NCI-H2171 treated with DMSO at 0.1 percent for 48 hours (cell line): ENCODE measurements around the gene RBM33.
A peak's percentile ranks its signal among the peaks of the same experiment; 100 is the strongest.
"Not testable (repeated sequence)": the region's sequence is repeated elsewhere in the genome, so short reads cannot be mapped to it uniquely, and the experiment has no call there.

Source experiments
- DNase-seq: peaks from one replicate; lab custom pipeline; 2025; lab: John Stamatoyannopoulos, UW

RBM33 gene

DNA sequence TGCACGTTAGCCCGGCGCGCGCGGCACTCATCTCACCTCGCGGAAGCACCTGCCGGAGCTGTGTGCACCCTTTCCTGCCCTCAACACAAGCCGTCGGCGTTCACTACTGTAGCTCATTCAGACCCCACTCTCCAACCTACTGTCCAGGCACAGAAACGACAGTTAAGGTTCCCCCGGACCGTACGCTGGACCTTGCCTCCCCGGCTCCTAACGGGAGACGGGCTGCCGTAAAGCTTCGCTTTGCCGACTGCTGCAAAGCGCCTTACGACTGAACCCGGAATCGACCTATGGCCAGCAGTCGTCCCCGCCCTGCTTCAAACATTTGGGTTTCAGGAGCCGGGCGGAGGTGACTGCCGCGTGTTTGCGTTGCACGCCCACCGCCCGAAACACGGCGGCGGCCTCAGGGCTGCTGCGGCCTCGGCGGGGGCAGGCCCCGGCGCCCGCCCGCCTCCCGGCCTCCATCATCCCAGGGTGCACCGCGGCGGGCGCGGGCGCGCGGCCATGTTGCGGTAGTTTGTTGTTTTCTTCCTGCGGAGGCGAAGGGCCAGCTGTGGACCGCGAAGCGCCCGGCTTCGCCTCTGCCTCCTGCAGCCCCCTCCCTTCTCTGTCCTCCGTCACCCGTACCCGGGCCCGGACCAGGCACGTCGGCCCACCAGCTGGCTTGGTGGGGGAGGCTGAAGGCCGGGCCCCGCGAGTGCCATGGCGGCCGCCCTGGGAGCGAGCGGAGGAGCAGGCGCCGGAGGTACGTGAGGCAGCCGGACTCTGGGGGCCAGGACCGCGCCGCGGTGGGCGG lies at the start of gene RBM33:
RBM33 (plus strand) TSS at position 484 of the 793 bp plus-strand sequence; CDS start at position 700, 216 bp downstream.
- DNase-seq: peak; percentile 91

- DNase-seq: no peak
Observed at GRCh38 chr7:155594961-155595366, 49.5 kb upstream of the RBM33 start.

GRCh38 chr7:155597753-155598140 lies 46.7 kb upstream of the RBM33 start:
- no peak for DNase-seq

- peak; percentile 51 for DNase-seq
Observed at GRCh38 chr7:155598810-155599210, 45.7 kb upstream of the RBM33 start.

DNA sequence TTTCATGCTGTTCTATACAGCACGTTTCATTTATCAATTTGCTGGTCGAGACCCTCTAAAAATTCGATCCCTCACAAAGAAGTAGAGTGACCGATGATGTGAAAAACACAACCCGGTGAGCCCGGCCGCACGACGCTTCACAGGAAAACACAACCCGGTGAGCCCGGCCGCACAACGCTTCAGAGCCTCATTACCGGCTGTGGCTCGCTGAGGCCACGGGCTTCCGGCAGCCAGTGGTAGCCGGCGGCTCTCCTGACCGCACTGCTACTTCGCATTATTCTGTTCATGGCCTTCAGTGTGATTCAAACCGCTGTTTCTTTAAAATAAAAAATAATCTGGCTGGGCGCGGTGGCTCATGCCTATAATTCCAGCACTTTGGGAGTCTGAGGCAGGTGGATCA lies 42.3 kb upstream of the RBM33 start:
- no peak for DNase-seq

GRCh38 chr7:155602750-155603149 lies 41.7 kb upstream of the RBM33 start:
- no peak for DNase-seq

DNA sequence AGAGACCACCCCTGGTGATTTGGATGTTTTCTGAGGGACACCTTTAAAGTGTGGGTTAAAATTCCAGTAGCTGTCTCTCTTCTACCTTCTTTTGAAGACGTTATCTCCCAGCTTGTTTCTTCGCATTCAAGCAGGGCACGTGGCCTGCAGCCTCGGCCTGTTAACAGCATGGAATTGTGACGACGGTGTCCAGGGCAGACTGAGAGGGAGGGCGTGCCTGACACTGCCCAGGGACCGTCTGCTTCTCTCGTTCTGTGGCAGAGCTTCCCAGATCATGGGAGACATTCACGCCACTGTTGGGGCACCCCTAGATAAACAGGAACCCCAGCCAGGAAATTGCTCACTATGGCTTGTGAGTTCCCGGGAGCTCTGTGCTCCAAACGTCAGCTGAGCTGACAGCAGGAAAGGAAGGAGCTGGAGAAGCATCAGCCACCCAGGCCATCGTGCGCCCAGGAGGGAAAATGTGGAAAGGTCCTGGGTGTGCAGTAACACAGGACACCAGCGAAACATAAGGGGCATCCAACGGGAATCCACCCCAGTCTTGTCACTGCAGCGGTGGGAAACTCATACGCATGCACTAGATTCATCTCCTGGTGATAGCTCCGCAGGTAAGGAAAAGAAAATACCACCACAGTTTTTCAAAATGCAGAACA lies 41.1 kb upstream of the RBM33 start:
- DNase-seq: no peak

DNA sequence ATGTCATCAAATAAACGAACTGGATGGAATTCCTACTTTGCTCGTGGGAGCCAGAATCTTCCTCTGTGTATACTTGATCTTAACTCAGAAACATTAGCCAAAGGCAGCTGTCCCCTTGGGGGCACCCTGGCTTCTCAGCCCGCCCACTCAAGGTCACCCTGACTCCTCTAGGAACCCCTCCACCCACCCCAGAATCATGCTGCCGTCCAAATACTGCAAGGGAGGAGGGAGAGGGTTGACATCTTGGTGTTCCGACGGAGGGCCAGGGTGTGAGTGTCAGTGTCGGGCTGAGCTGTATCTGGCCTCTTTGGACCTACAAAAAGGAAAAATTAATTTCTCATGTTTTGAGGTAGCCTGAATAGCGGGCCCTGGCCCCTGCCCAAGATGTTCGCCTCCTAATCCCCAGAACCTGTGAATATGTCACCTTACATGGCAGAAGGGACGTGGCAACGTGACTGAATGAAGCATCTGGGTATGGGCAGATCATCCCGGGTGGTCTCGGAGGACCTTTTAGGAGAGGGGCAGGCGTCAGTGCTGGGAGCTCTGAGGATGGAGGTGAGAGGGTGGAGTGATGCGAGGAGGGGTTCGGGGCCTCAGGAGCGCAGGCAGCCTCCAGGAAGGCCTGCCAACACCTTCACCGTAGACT lies 40.5 kb upstream of the RBM33 start:
- no peak for DNase-seq

GRCh38 chr7:155604504-155604997 lies 39.9 kb upstream of the RBM33 start:
- no peak for DNase-seq

- no peak for DNase-seq
Observed at GRCh38 chr7:155609185-155609584, 35.3 kb upstream of the RBM33 start.

DNA sequence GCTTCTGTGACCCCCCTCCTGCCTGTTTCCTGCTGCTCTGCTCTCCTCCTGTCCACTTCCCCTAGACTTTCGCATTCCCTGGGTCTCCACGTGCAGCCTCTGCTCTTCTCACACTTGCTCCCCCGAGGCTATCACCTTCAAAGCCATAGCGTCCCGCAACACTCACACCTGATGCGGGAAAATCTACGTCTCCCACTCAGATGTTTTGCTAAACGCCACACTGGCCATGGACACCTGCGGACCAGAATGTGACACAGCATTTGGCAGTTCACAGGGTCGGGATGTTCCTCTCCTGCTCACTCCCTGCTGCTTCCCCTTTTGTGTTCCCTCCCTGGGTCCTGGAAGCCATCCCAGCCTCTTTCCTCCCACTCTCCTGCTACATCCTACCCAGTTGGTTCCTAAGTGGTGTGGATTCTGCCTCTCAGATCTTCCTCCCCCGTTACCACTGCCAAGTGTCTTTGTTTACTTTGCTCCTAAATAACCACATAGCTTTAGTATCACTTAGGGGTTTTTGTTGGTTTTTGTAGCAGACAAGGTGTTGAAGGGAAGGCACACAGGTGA lies 33.7 kb upstream of the RBM33 start:
- no peak for DNase-seq

DNA sequence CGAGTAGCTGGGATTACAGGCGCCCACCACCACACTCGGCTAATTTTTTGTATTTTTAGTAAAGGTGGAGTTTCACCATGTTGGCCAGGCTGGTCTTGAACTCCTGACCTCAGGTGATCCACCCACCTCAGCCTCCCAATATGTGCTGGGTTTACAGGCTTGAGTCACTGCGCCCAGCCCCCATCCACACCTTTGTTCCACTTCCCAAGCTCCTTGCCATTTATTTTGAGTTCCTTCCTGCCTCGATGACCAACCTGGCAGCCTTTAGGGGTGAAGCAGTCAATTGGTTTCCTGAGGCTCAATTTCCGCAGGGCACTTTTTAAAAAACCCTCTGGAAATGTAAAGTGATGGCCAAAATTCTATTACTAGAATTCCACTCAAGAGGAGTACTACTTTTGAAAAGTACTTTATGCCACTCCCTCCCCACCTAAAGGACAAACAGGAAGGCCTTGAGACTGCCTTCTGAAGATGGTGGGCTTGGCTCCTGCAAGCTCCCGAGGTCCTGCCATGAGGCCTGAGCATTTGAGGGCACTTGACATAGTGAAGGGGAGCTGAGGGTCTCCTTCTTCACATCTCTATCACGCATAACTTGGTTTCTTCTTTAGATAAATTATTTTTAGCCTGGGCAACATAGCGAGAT lies 32.5 kb upstream of the RBM33 start:
- DNase-seq: no peak

- DNase-seq: no peak
Observed at GRCh38 chr7:155612658-155613057, 31.8 kb upstream of the RBM33 start.

- DNase-seq: not testable (repeated sequence)
Observed at GRCh38 chr7:155615085-155615484, 29.4 kb upstream of the RBM33 start.

- DNase-seq: no peak
Observed at GRCh38 chr7:155618708-155619633, 25.5 kb upstream of the RBM33 start.

GRCh38 chr7:155619634-155620271 lies 24.7 kb upstream of the RBM33 start:
- no peak for DNase-seq

DNA sequence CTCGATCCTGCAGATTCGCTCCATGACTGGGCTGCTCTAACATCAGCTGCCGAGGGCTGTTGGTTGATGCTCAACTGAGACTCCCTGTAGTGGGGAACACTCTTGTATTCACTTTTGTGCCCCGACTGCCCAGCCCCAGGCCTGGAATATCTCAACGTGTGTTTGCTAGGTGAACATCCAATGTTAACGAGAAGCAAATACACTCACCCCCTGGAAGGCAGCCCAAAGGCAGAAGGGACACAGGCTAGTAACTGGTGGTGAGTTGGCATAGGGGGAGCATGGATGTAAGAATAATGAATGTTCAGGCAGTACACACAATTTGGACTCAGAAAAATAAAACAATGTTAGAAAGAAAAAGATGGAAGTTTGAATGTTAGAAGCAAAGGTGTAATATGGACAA lies 24.0 kb upstream of the RBM33 start:
- no peak for DNase-seq

- DNase-seq: no peak
Observed at GRCh38 chr7:155621418-155621980, 23.0 kb upstream of the RBM33 start.

DNA sequence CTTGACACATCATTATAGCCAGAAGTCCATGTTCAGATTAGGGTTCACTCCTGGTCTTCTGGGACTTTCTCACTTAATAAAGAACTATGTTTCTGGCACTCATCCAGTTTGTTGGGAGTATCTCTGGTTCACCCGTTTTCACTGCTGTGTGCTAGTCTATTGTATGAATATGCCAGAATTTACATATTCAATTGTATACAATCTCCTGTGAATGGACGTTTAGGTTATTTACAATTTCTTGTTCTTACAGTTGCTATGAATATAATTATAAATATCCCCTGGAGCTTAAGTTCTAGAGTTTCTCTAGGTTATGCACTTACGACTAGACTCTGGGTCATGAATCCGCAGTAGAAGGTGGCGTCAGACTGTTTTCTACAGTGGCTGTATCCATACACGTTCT lies 20.0 kb upstream of the RBM33 start:
- no peak for DNase-seq

DNA sequence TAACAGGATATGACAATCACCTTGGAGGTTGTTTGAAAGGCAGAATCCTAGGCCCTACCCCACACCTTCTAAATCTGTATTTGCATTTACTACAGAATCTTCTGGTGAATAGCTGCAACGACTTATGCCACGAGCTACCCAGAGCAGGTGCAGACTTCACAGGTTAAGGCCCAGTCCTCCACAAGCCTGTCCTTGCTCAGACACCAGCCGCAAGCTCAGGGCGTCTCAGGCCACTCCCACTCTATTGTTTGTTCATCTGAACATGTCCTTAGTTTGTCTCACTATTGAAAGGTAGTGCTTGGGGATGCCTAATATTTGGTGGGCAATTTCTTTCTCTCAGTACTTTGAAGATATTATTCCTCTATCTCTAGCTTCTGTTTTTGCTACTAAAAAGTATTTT lies 18.9 kb upstream of the RBM33 start:
- no peak for DNase-seq
